Large intestine (tissue), 3 donors: ENCODE data around the gene CMC4. TPM values are rescaled to one million over a fixed set of nuclear protein-coding genes. Genes with fewer than 3 reads are reported as not detected.

Experiments
- DNase-seq, 2 donors: peaks; one replicate each; pipeline versions ENCODE4 v3.0.0 to v3.0.0-alpha.2; 2013
- H3K27ac ChIP-seq: one replicate; pipeline ENCODE4 v1.5.1; 2013; ENCODE audit warnings: low read length
- H3K27me3 ChIP-seq: 2 replicates; pipeline ENCODE4 v1.6.1; 2013; ENCODE audit warnings: low read length; ENCODE audit not compliant: control insufficient read depth, insufficient read depth
- H3K36me3 ChIP-seq: 2 replicates; pipeline ENCODE4 v1.6.1; 2013; ENCODE audit warnings: low read length; ENCODE audit not compliant: control insufficient read depth, insufficient read depth
- H3K4me1 ChIP-seq: one replicate; pipeline ENCODE4 v1.6.1; 2013; ENCODE audit warnings: low read length; ENCODE audit not compliant: control insufficient read depth, insufficient read depth
- H3K4me3 ChIP-seq: one replicate; pipeline ENCODE4 v1.5.1; 2013; ENCODE audit warnings: low read length
- H3K9me3 ChIP-seq: one replicate; pipeline ENCODE4 v1.6.1; 2013; ENCODE audit warnings: mild to moderate bottlenecking, low read depth, low read length, moderate library complexity; ENCODE audit not compliant: control insufficient read depth
- WGBS: methylation state at CpG from one replicate; pipeline ENCODE4 v1.1.5; 2013; ENCODE audit warnings: low lambda C conversion rate; ENCODE audit not compliant: insufficient coverage; 5-methylcytosine and 5-hydroxymethylcytosine counted together
- polyA plus RNA-seq: library from polyadenylated mRNA; unstranded; fragments of 120-200 nt; gene quantifications from one replicate; pipeline ENCODE4 v1.2.1, GENCODE V29; 2013

The CMC4 gene
- polyA plus RNA-seq, 1 donor = 9.1 TPM

DNA sequence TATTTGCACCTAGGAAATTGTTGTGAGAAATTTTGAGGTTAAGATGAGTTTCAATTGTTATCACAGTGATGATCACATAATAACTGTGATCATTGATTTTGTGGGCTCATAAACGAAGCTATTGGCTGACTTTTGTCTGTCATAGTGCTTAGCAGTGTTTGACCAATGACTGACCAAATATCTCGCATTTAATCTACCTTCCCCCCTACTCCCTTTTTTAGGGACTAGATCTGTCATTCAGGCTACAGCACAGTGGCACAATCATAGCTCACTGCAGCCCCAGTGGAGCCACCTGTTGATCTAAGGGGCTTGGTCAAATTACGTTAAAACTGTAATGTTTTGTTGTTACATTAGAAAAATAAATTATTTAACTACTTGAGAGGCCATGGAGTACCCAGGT lies 42.8 kb downstream of the CMC4 start:
- Histone ChIP-seq H3K27ac (peak overlapping the region; percentile 92), H3K9me3 (no peaks in the 10 kb centered on the region), H3K4me3 (peak overlapping the region; percentile 67), H3K4me1 (peaks cover 9% of the 10 kb centered on the region), H3K36me3 (no peaks in the 10 kb centered on the region), H3K27me3 (no peaks in the 10 kb centered on the region)
- WGBS = no CpG with 5 or more reads among the region's 3 CpGs
- DNase-seq = no peak

DNA sequence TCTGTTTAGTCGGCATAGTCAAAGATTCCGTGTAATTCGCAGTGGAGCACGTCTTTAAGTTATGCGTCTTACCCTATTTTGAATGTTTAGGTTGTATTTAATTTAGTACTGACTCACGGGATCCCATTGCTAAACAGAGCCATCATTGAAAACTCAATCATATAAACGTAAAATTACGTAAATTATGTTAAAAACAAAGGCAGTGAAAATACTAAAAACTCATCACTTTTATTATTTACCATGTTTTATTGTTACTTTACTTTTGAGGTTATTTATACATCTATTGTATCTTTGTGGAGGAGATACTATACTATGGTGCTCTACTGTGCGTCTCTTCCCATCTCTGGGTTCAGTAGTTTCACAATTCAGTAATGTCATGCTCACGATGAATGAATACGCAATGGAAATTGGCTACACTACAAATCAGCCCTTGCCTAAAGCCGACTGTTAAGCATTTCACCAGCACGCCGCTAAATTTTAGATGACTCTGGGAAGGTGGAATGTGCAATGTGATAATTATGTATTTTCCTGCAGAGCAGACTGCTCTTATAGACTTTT lies 43.3 kb downstream of the CMC4 start:
- Histone ChIP-seq H3K4me3 (peak overlapping the region; percentile 67), H3K4me1 (peaks cover 9% of the 10 kb centered on the region), H3K36me3 (no peaks in the 10 kb centered on the region), H3K9me3 (no peaks in the 10 kb centered on the region), H3K27ac (peak overlapping the region; percentile 92), H3K27me3 (no peaks in the 10 kb centered on the region)
- DNase-seq = peak; percentile 16 to 55
- 0% methylated on average over 2 of the region's 14 CpGs for whole genome bisulfite sequencing

DNA sequence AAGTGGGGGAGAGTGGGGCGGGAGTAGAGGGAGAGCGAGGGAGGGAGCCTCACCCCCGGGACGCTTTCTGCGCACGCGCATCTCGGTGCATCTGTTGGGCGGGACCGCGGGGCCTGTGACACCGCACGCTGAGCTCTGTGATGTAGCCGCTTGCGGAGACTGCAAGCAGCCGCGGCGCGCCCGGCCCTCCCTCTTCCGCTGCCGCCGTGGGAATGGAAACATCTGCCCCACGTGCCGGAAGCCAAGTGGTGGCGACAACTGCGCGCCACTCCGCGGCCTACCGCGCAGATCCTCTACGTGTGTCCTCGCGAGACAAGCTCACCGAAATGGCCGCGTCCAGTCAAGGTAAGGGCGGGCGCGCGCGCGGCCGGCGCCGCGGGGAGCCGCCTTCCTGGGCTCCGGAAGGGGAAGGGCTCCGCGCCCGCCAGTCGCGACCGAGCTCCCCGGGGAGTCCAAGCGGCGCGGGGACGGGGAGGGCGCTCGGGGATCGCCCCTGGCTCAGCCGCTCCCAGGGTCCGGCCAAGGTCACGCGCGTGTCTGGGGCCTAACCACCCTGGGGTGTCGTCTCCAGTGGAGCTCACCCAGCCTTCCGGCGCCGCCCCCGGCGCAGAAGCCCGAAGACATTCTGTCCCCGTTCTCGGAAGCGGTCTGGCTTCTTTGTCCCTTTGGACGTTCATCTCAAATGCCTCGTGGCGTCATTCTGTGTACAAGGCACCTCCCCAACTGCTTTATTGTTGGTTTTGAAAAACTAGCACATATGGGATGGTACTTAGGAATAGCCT lies 44.0 kb downstream of the CMC4 start, which contains the start of gene FUNDC2:
Gene FUNDC2, plus strand, starts transcription at position 118 of the 782 bp plus-strand sequence. Its CDS starts 95 bp downstream, at position 213.
- WGBS = no CpG with 5 or more reads among the region's 82 CpGs

DNA sequence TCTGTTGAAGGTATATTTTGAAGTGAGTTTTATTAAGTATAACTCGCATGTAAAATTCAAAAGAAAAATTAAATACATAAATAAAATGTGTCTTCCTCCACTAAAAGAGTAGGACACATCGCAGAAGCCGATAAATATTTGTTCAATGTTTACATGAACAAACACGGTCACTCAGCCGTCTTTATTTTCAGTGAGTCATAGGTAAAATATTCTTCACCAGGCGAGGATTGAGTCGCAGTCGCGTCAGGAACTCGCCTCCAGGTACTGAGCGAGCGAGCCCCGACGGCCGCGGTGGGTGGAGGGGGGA lies 44.6 kb downstream of the CMC4 start:
- Histone ChIP-seq H3K27ac (peak overlapping the region; percentile 92), H3K27me3 (no peaks in the 10 kb centered on the region), H3K4me1 (peaks cover 9% of the 10 kb centered on the region), H3K4me3 (peak overlapping the region; percentile 49), H3K9me3 (no peaks in the 10 kb centered on the region), H3K36me3 (no peaks in the 10 kb centered on the region)
- WGBS = 0% methylated on average over 1 of the region's 16 CpGs
- no peak for DNase-seq

More for the DNA sequence above, 44.0 kb downstream of the CMC4 start, which contains the start of gene FUNDC2:
- H3K27me3 ChIP-seq = no peaks in the 10 kb centered on the region
- no peaks in the 10 kb centered on the region for H3K9me3 ChIP-seq
- H3K27ac ChIP-seq = peak within 1 kb of the TSS; percentile 92
- DNase-seq = peak; percentile 92 to 95
- no peaks in the 10 kb centered on the region for H3K36me3 ChIP-seq
- peak within 1 kb of the TSS; percentile 67 for H3K4me3 ChIP-seq
- H3K4me1 ChIP-seq = peaks cover 9% of the 10 kb centered on the region

DNA sequence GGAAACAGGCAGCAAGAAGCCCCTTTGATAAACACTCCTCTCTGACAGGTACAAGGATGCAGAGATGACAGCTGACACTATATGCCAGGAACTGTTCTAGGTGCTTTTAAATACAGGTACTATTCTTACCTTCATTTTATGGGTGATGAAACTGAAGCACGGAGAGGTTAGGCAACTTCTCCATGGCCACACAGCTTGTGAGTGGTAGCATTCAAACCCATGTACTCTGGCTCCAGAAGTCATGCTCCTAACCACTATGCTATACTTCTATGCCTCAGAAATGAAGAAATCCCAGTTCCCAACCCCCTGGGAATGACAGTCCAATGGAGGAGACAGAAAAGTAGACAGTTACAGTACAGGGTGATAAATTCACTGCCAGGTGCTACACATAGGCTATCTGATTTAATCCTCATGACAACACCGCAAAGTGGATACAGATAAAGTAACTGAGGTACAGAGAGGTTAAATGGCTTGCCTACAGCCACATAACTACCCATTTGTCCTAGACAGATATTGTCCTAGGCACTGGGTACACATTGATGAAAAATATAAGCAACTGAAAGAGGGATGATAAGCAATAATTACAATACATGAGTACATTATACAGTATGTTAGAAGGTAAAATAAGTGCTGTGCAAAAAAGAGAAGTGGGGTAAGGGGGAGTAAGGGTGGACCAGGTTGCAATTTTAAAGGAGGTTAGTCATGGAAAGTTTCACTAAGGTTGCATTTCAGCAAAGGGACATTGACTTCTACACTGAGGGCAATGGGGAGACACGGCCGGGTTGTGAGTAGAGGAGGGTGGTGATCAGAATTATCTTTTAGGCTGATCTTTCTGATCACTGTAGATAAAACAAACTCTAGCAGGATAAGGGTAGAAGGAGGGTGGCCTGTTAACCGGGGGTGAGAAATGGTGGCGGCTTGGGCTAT lies 46.8 kb downstream of the CMC4 start:
- Histone ChIP-seq H3K4me3 (no peak overlapping the region), H3K36me3 (no peaks in the 10 kb centered on the region), H3K27me3 (no peaks in the 10 kb centered on the region), H3K9me3 (no peaks in the 10 kb centered on the region), H3K27ac (no peak overlapping the region), H3K4me1 (peaks cover 9% of the 10 kb centered on the region)
- no CpG with 5 or more reads among the region's 6 CpGs for WGBS
- DNase-seq = no peak

DNA sequence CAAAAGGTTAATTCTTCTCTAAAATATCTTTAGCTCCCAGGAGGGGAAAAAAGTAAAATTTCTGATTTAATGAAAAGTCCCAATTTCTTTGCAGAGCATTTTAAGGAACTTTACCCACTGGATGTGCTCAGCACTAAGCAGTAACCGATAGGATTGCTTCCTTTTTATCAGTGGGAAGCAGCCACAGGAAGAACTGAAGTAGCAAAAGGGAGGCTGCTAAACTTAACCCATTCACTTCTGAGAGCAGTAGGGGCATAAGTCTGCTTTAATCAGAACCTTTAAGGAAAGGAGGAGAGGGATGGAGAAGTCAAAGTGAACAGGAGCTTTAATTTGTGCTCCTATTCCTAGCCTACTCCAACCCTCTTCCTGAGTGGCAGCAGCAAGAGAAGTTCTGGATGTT lies 48.4 kb downstream of the CMC4 start, which contains the start of gene F8:
Gene F8, minus strand, starts transcription at position 139 of the 400 bp plus-strand sequence. CDS start 171 bp downstream, outside the sequence.
- H3K36me3 ChIP-seq = no peaks in the 10 kb centered on the region
- no CpG with 5 or more reads among the region's 1 CpG for WGBS
- DNase-seq = no peak
- peaks cover 4% of the 10 kb centered on the region for H3K4me1 ChIP-seq
- H3K4me3 ChIP-seq = no peak within 1 kb of the TSS
- no peak within 1 kb of the TSS for H3K27ac ChIP-seq
- H3K9me3 ChIP-seq = no peaks in the 10 kb centered on the region
- H3K27me3 ChIP-seq = no peaks in the 10 kb centered on the region

DNA sequence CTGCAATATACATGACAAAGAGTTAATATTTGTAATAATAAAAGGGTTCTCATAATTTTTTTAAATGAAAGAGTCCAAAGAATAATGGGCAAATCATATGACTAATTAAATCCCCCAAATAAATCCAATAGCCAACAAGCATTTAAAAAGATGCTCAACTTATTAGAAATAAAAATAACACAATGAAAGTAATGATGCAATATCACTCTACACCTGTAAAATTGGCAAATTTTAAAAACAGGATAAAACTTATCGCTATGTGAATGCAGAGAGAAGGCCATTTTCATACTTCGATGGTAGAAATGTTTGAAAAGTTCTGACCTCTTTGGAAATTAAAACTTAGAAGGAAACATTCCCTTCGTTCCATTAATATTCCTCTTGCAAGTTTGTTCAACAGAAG lies 50.3 kb downstream of the CMC4 start:
- no peak overlapping the region for H3K4me3 ChIP-seq
- no peaks in the 10 kb centered on the region for H3K36me3 ChIP-seq
- no peak overlapping the region for H3K27ac ChIP-seq
- H3K4me1 ChIP-seq = peaks cover 4% of the 10 kb centered on the region
- WGBS = no CpG with 5 or more reads among the region's 3 CpGs
- H3K27me3 ChIP-seq = no peaks in the 10 kb centered on the region
- no peaks in the 10 kb centered on the region for H3K9me3 ChIP-seq
- no peak for DNase-seq

Other genes with a start within 250 kb of the CMC4 start
- not detected for gene SMIM9, start 236.5 kb downstream of the CMC4 start, polyA plus RNA-seq
- 14.7 TPM for gene F8A1, start 184.8 kb downstream of the CMC4 start, polyA plus RNA-seq
- 2.9 TPM for gene F8, start 48.4 kb downstream of the CMC4 start, polyA plus RNA-seq
- 94.9 TPM for gene FUNDC2, start 44.3 kb downstream of the CMC4 start, polyA plus RNA-seq
- gene MTCP1, start within 50 bp of the CMC4 start, polyA plus RNA-seq = 15.2 TPM
- 26.0 TPM for gene BRCC3, start 372 bp upstream of the CMC4 start, polyA plus RNA-seq
- 43.9 TPM for gene VBP1, start 145.3 kb upstream of the CMC4 start, polyA plus RNA-seq
- 1.6 TPM for gene RAB39B, start 193.4 kb upstream of the CMC4 start, polyA plus RNA-seq